Left ventricle myocardium superior (tissue), 1 donor: ENCODE data around the gene TPRG1L. TPM values are rescaled to one million over a fixed set of nuclear protein-coding genes. Genes with fewer than 3 reads are reported as not detected.
"Not testable (repeated sequence)": the region's sequence is repeated elsewhere in the genome, so short reads cannot be mapped to it uniquely, and the experiment has no call there.

Experiments used
- ATAC-seq: fragments of 200-7000 bp; cut with Tn5 transposase; one replicate; pipeline ENCODE4 v1.9.1; 2020; ENCODE audit warnings: mild to moderate bottlenecking, moderate library complexity
- DNase-seq: peaks from one replicate; pipeline ENCODE4 v3.0.0-alpha.2; 2020
- intact Hi-C: fragments of 100-400 bp; cut with micrococcal nuclease; formaldehyde crosslinking; loops from one replicate; pipeline ENCODE4 v1.11.0; 2022
- total RNA-seq: library from RNA; stranded (reverse); fragmentation: NEBNext Ultra II Directional; extraction: Animal tissue kit (Norgen Biotek cat#: 25700); gene quantifications from one replicate; pipeline ENCODE4 v1.2.1, GENCODE V29; 2021
- donor health status: DM: no; HTN: yes; CAD: no; lungs with severe emphysema.

The TPRG1L gene
- total RNA-seq, 1 donor from 2014 or later = 48.6 TPM

GRCh38 chr1:3621151-3621671, 3.6 kb upstream of the TPRG1L start:
- ATAC-seq, intact Hi-C loops, DNase-seq: not testable (repeated sequence)

- DNase-seq, intact Hi-C loops, ATAC-seq: not testable (repeated sequence)
Measured at GRCh38 chr1:3622102-3622501, 2.7 kb upstream of the TPRG1L start.

GRCh38 chr1:3623441-3624199, 1.2 kb upstream of the TPRG1L start:
- intact Hi-C loops = no loop called here
- DNase-seq (no peak), ATAC-seq (no peak)

- intact Hi-C loops = no loop called here
- ATAC-seq (peak; percentile 5), DNase-seq (peak; percentile 37)
Measured at GRCh38 chr1:3625151-3625907, 514 bp downstream of the TPRG1L start.

- DNase-seq (no peak), ATAC-seq (no peak)
- intact Hi-C loops = no loop called here
Measured at GRCh38 chr1:3626025-3626424, 1.2 kb downstream of the TPRG1L start.

- no peak for ATAC-seq
- DNase-seq = peak; percentile 31
- intact Hi-C loops = no loop called here
Measured at GRCh38 chr1:3627515-3628253, 2.9 kb downstream of the TPRG1L start.

GRCh38 chr1:3628445-3628844, 3.6 kb downstream of the TPRG1L start:
- DNase-seq (peak; percentile 9), ATAC-seq (no peak)
- intact Hi-C loops = no loop called here

GRCh38 chr1:3629561-3630160, 4.8 kb downstream of the TPRG1L start:
- DNase-seq = peak; percentile 12
- intact Hi-C loops = no loop called here
- no peak for ATAC-seq

- peak; percentile 6 for DNase-seq
- intact Hi-C loops = no loop called here
- no peak for ATAC-seq
Measured at GRCh38 chr1:3630161-3630611, 5.4 kb downstream of the TPRG1L start.

GRCh38 chr1:3630914-3631313, 6.1 kb downstream of the TPRG1L start:
- ATAC-seq (no peak), DNase-seq (no peak)
- intact Hi-C loops = no loop called here

- peak; percentile 10 for DNase-seq
- intact Hi-C loops = no loop called here
- no peak for ATAC-seq
Measured at GRCh38 chr1:3631320-3632260, 6.8 kb downstream of the TPRG1L start.

- intact Hi-C loops = no loop called here
- DNase-seq (peak; percentile 17), ATAC-seq (no peak)
Measured at GRCh38 chr1:3632298-3632697, 7.5 kb downstream of the TPRG1L start.

- ATAC-seq (no peak), DNase-seq (peak; percentile 18)
- intact Hi-C loops = no loop called here
Measured at GRCh38 chr1:3632716-3633343, 8.0 kb downstream of the TPRG1L start.

GRCh38 chr1:3633344-3634058, 8.7 kb downstream of the TPRG1L start:
- DNase-seq = peak; percentile 28
- intact Hi-C loops = no loop called here

GRCh38 chr1:3634059-3634800, 9.4 kb downstream of the TPRG1L start:
- ATAC-seq = no peak
- intact Hi-C loops = no loop called here
- DNase-seq = peak; percentile 22

More at GRCh38 chr1:3633344-3634058, 8.7 kb downstream of the TPRG1L start:
- ATAC-seq = no peak

GRCh38 chr1:3636080-3636479, 11.3 kb downstream of the TPRG1L start:
- intact Hi-C loops = no loop called here
- ATAC-seq (no peak), DNase-seq (no peak)
